ENCODE results near the gene OTUB1. TPM values are rescaled to one million over a fixed set of nuclear protein-coding genes. Genes with fewer than 3 reads are reported as not detected.

OTUB1 gene
- total and polyA plus RNA-seq, 2 of the 13 experiments (the other 11 are each of a cell fraction or from before 2014, with no cell fraction given): 58.8 to 130 TPM

- TF ChIP-seq, protein P1, sequence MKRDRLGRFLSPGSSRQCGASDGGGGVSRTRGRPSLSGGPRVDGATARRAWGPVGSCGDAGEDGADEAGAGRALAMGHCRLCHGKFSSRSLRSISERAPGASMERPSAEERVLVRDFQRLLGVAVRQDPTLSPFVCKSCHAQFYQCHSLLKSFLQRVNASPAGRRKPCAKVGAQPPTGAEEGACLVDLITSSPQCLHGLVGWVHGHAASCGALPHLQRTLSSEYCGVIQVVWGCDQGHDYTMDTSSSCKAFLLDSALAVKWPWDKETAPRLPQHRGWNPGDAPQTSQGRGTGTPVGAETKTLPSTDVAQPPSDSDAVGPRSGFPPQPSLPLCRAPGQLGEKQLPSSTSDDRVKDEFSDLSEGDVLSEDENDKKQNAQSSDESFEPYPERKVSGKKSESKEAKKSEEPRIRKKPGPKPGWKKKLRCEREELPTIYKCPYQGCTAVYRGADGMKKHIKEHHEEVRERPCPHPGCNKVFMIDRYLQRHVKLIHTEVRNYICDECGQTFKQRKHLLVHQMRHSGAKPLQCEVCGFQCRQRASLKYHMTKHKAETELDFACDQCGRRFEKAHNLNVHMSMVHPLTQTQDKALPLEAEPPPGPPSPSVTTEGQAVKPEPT (CRISPR knock-in tag; IDR thresholded peaks at IDR 0.05; ENCODE audit: low read depth): no peak; the same call in 1 of the 2 replicates
- peak; percentile 69; the same call in 1 of the 2 replicates for TF ChIP-seq KLF11 (CRISPR knock-in tag; IDR thresholded peaks at IDR 0.05)
- TF ChIP-seq PHF5A (CRISPR knock-in tag; IDR thresholded peaks at IDR 0.05; ENCODE audit: low read depth, unreplicated experiment): no peak
- TF ChIP-seq ZNF138 (CRISPR knock-in tag; IDR thresholded peaks at IDR 0.05; ENCODE audit: low read depth): no peak; the same call in 1 of the 2 replicates
- peak; percentile 49 for TF ChIP-seq RBM39 (IDR thresholded peaks at IDR 0.05; ENCODE audit: low read depth, low read length, poor library complexity, severe bottlenecking)
- no peak for TF ChIP-seq FOXP1 (IDR thresholded peaks at IDR 0.05)
- no peak for TF ChIP-seq FOXP1 (CRISPR knock-in tag; IDR thresholded peaks at IDR 0.05)
- no peak for TF ChIP-seq PHB2 (IDR thresholded peaks at IDR 0.05; ENCODE audit: partially characterized antibody)
- peak; percentile 92 for TF ChIP-seq SP4 (CRISPR knock-in tag; IDR thresholded peaks at IDR 0.05)
- no peak for TF ChIP-seq RBM22 (optimal IDR thresholded peaks at IDR 0.05; ENCODE audit: low read length)
- TF ChIP-seq ZNF891 (CRISPR knock-in tag; IDR thresholded peaks at IDR 0.05): peak; percentile 91
- peak; percentile 94 for TF ChIP-seq THAP11 (CRISPR knock-in tag; IDR thresholded peaks at IDR 0.05)
- peak; percentile 55 for TF ChIP-seq MED8 (CRISPR knock-in tag; IDR thresholded peaks at IDR 0.05; ENCODE audit: insufficient replicate concordance)
- TF ChIP-seq, protein P2, sequence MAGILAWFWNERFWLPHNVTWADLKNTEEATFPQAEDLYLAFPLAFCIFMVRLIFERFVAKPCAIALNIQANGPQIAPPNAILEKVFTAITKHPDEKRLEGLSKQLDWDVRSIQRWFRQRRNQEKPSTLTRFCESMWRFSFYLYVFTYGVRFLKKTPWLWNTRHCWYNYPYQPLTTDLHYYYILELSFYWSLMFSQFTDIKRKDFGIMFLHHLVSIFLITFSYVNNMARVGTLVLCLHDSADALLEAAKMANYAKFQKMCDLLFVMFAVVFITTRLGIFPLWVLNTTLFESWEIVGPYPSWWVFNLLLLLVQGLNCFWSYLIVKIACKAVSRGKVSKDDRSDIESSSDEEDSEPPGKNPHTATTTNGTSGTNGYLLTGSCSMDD (CRISPR knock-in tag; IDR thresholded peaks at IDR 0.05): 0 out of 2 replicates have a peak, but pooled peaks have one; percentile 19
- peak; percentile 83; the same call in 1 of the 2 replicates for TF ChIP-seq ZNF430 (CRISPR knock-in tag; IDR thresholded peaks at IDR 0.05)
- TF ChIP-seq TBP (CRISPR knock-in tag; IDR thresholded peaks at IDR 0.05): no peak
- TF ChIP-seq IRF2 (CRISPR knock-in tag; IDR thresholded peaks at IDR 0.05): peak; percentile 70; the same call in 1 of the 2 replicates
- TF ChIP-seq DRAP1 (CRISPR knock-in tag; IDR thresholded peaks at IDR 0.05): peak; percentile 70
- no peak for TF ChIP-seq SRSF9 (IDR thresholded peaks at IDR 0.05; ENCODE audit: borderline replicate concordance, insufficient read depth, low read depth, low read length, poor library complexity, severe bottlenecking)
- 0 out of 2 replicates have a peak, but pooled peaks have one; percentile 45 for TF ChIP-seq KLF12 (CRISPR knock-in tag; IDR thresholded peaks at IDR 0.05; ENCODE audit: borderline replicate concordance)
- TF ChIP-seq IRX3 (CRISPR knock-in tag; IDR thresholded peaks at IDR 0.05; ENCODE audit: borderline replicate concordance, low read depth): 0 out of 2 replicates have a peak, but pooled peaks have one; percentile 44
- TF ChIP-seq ZFX (CRISPR knock-in tag; IDR thresholded peaks at IDR 0.05; ENCODE audit: low read depth): peak; percentile 92
- no peak for TF ChIP-seq NFE2L2 (IDR thresholded peaks at IDR 0.05; ENCODE audit: low read length)
- peak; percentile 80; the same call in 1 of the 2 replicates for TF ChIP-seq REPIN1 (CRISPR knock-in tag; IDR thresholded peaks at IDR 0.05; ENCODE audit: borderline replicate concordance, low read depth)
- peak; percentile 86; the same call in 1 of the 2 replicates for TF ChIP-seq ZNF547 (CRISPR knock-in tag; IDR thresholded peaks at IDR 0.05)
- TF ChIP-seq ZNF484 (CRISPR knock-in tag; IDR thresholded peaks at IDR 0.05; ENCODE audit: borderline replicate concordance, low read depth): no peak
- TF ChIP-seq CREB3 (CRISPR knock-in tag; IDR thresholded peaks at IDR 0.05): no peak
Measured at GRCh38 chr11:63974259-63975143, 11.7 kb upstream of the OTUB1 start, which contains the start of gene COX8A (continued).
